Naive thymus-derived CD8-positive, alpha-beta T cell (primary cell): ENCODE results near the gene MBD3. TPM values are rescaled to one million over a fixed set of nuclear protein-coding genes. Genes with fewer than 3 reads are reported as not detected.

Experiments used
- ATAC-seq, 2 donors: fragments of 150-1000 bp; cut with Tn5 transposase in 1 of 2; sonication (Bioruptor Pico), chemical (Tn5 transposase) in 1 of 2; 1 replicate in 1 of 2; 2 replicates in 1 of 2; pipeline ENCODE4 v1.10.0; 2021; ENCODE audit warnings: mild to moderate bottlenecking in 2 of 2, moderate library complexity in 2 of 2
- POLR2A ChIA-PET: fragments of 350-600 bp; sonication (Branson Sonifier 250); formaldehyde crosslinking; loops from one replicate; lab custom pipeline; 2021; ENCODE audit warnings: antibody characterized with exemption; lab: Charles Lee
- DNase-seq, 10 donors: peaks; one replicate each; pipeline versions ENCODE4 v3.0.0 to v3.0.0-alpha.2; 2020 to 2022
- H3K27ac Mint-ChIP-seq, 10 donors: one replicate each; pipeline ENCODE4 v1.8.0; 2020 to 2022; ENCODE audit warnings: mild to moderate bottlenecking in 10 of 10, mixed read lengths in 10 of 10, moderate library complexity in 4 of 10, inconsistent platforms in 1 of 10
- H3K27me3 Mint-ChIP-seq, 5 donors: one replicate each; pipeline ENCODE4 v1.8.0; 2021 to 2022; ENCODE audit warnings: mixed read lengths in 5 of 5
- H3K36me3 Mint-ChIP-seq, 3 donors: one replicate each; pipeline ENCODE4 v1.8.0; 2020 to 2022; ENCODE audit warnings: mixed read lengths in 3 of 3, mild to moderate bottlenecking in 2 of 3, inconsistent platforms in 1 of 3
- H3K4me1 Mint-ChIP-seq, 4 donors: one replicate each; pipeline ENCODE4 v1.8.0; 2021 to 2022; ENCODE audit warnings: mixed read lengths in 4 of 4
- H3K4me3 Mint-ChIP-seq, 10 donors: one replicate each; pipeline ENCODE4 v1.8.0; 2020 to 2022; ENCODE audit warnings: mild to moderate bottlenecking in 10 of 10, mixed read lengths in 10 of 10, moderate library complexity in 6 of 10, inconsistent platforms in 1 of 10
- H3K9me3 Mint-ChIP-seq, 9 donors: one replicate each; pipeline ENCODE4 v1.8.0; 2020 to 2022; ENCODE audit warnings: mixed read lengths in 9 of 9, mild to moderate bottlenecking in 3 of 9, inconsistent platforms in 1 of 9, moderate library complexity in 1 of 9
- polyA plus RNA-seq, 3 donors: library from polyadenylated mRNA; unstranded; fragments of 300-500 nt; fragmentation: Illumina TruSeq; gene quantifications; one replicate each; pipeline ENCODE4 v1.2.3, GENCODE V29; 2021
- total RNA-seq, 8 experiments: library from RNA in 2 of 8; stranded (reverse) in 2 of 8; gene quantifications; one replicate each; pipeline ENCODE4 v1.2.3 and lab custom pipeline; 2021 to 2026

Gene MBD3
- total and polyA plus RNA-seq, 5 experiments from 2014 or later, result 9.6 to 77.4 (median 23.5) TPM

DNA sequence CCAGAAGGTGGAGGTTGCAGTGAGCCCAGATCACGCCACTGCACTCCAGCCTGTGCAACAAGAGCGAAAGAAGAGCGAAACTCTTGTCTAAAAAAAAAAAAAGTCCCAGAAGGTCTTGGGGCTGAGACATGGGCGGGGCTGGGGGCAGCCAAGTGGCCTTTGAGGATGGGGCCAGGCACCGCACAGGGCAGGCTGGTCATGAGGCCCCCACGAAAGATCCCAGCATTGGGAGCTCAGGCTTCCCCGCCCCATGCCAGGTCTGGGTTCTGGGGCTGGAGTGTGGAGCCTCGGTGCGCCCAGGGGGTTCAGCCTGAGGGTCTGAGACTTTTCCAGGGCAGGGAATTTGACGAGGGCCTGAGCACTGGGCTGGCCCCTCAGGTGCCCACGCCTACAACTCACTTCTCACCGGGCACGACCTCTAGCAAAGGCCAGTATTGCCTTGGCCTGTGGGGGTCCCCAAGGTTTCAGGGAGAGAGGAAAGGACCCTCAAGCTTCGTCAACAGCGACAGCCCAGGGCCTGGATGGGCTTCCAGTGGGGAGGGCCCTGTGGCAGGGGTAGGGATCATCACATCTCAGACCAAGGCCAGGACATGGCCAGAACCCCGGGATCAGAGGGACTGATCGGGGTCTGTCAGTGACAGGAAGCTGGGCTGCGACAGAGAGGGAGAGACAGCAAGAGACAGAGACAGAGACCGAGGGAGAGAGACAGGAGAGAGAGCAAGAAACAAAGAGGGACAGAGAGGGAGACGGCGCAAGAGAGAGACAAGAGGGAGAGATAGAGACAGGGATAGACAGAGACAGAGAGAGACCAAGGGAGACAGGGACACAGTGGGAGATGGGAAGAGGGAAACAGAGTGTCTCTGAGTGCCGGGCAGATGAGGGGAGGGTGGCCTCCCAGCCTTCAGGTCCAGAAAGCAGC lies 17.1 kb downstream of the MBD3 start:
- no peaks in the 10 kb centered on the region for H3K9me3 Mint-ChIP-seq
- no peak overlapping the region for H3K4me3 Mint-ChIP-seq

DNA sequence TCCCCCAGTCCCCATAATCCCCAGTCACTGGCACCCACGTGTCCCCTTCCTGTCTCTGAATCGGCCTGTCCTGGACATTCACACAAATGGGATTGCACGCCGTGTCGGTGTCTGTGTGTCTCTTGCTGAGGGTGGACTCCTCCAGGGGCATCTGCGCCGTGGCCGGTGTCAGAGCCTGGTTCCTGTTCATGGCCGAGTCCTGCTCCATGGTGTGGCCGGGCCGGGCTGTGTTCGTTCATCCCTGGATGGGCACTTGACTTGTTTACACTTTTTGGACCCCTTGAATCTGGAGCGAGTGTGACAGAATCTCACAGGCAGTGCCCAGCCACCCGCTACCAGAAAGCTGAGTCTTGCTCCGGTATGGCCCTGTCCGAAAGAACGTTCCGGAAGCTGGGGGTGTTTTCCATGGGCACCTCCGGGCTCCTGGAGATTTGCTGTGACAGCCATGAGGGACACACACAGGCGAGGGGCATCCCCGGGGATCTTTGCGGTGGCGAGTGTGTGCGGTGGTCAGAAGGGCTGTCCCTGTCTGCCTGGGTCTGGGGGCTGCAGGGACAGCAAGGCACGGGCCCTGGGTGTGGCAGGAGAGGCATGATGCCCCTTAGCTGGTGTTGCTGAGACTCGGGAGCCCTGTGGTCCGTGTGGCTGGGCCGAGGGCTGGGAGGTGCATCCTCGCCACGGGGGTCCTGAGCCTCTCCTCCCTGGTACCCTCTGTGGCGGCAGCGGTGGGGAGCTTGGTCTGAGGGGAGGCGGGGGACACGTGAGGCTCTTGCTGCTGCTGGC lies 18.1 kb downstream of the MBD3 start:
- H3K27me3 Mint-ChIP-seq, result peaks cover 0 to 4% (median 0%) of the 10 kb centered on the region in 5 donors
- ATAC-seq (no peak), DNase-seq (no peak)
- no peak overlapping the region for H3K4me3 Mint-ChIP-seq
- no peaks in the 10 kb centered on the region for H3K9me3 Mint-ChIP-seq
- peaks cover 5 to 9% (median 7%) of the 10 kb centered on the region in 4 donors for H3K4me1 Mint-ChIP-seq
- peak overlapping the region in 2 of 10 donors; percentile 50 to 75 for H3K27ac Mint-ChIP-seq
- peaks cover 0 to 14% (median 0%) of the 10 kb centered on the region in 3 donors for H3K36me3 Mint-ChIP-seq
- POLR2A ChIA-PET, result interaction anchor here (0.5 to 0.7 kb wide), 3 partner anchors 17 to 905 kb away, joined by 3 to 4 read pairs (median 4); no protein-coding TSS in a partner anchor

More for the DNA sequence above, 17.1 kb downstream of the MBD3 start:
- DNase-seq, result no peak
- H3K4me1 Mint-ChIP-seq, result peaks cover 0 to 5% (median 1%) of the 10 kb centered on the region in 4 donors
- POLR2A ChIA-PET, result interaction anchor here (0.7 kb wide), 2 partner anchors 16 to 904 kb away, joined by 4 read pairs; no protein-coding TSS in a partner anchor
- no peak for ATAC-seq
- no peaks in the 10 kb centered on the region for H3K27me3 Mint-ChIP-seq
- H3K36me3 Mint-ChIP-seq, result peaks cover 0 to 25% (median 0%) of the 10 kb centered on the region in 3 donors
- H3K27ac Mint-ChIP-seq, result peak overlapping the region in 3 of 10 donors; percentile 70 to 83 (median 78)

DNA sequence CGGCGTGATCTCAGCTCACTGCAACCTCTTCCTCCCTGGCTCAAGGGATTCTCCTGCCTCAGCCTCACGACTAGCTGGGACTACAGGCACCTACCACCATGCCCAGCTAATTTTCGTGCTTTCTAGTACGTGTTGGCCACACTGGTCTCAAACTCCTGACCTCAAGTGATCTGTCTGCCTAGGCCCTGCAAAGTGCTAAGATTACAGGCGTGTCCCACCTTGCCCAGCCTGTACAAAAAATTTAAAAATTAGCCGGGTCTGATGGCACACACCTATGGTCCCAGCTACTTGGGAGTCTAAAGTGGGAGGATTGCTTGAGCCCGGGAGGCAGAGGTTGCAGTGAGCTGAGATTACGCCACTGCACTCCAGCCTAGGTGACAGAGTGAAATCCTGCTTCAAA lies 19.9 kb downstream of the MBD3 start:
- POLR2A ChIA-PET, result no interaction called here
- DNase-seq, result no peak
- Mint-ChIP-seq H3K9me3 (no peaks in the 10 kb centered on the region), H3K27ac (peak overlapping the region in 1 of 10 donors; percentile 73), H3K36me3 (peaks cover 0 to 10% (median 0%) of the 10 kb centered on the region in 3 donors), H3K4me1 (peaks cover 5 to 9% (median 7%) of the 10 kb centered on the region in 4 donors), H3K4me3 (no peak overlapping the region), H3K27me3 (peaks cover 0 to 4% (median 0%) of the 10 kb centered on the region in 5 donors)
- no peak for ATAC-seq

DNA sequence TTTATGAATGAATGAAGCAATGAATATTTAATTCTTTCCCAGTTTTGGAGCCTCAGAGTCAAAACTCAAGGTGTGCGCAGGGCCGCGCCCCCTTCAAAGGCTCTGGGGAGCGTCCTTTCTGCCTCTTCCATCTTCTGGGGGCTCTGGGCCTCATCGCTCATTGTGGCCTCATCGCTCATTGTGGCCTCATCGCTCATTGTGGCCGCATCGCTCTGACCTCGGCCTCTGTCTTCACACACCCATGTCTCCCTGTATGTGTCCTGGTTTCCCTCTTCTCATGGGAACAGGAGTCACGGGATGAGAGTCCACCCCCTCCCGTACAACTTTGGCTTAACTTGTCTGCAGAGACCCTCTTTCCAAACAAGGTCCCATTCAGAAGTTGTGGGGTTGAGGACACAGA lies 21.3 kb downstream of the MBD3 start:
- peaks cover 0 to 4% (median 0%) of the 10 kb centered on the region in 3 donors for H3K36me3 Mint-ChIP-seq
- peaks cover 0 to 4% (median 0%) of the 10 kb centered on the region in 5 donors for H3K27me3 Mint-ChIP-seq
- POLR2A ChIA-PET, result no interaction called here
- no peaks in the 10 kb centered on the region for H3K9me3 Mint-ChIP-seq
- H3K27ac Mint-ChIP-seq, result peak overlapping the region in 1 of 10 donors; percentile 53
- ATAC-seq (no peak), DNase-seq (peak in 1 of 10 donors; percentile 48)
- H3K4me3 Mint-ChIP-seq, result no peak overlapping the region
- H3K4me1 Mint-ChIP-seq, result peaks cover 5 to 9% (median 7%) of the 10 kb centered on the region in 4 donors

DNA sequence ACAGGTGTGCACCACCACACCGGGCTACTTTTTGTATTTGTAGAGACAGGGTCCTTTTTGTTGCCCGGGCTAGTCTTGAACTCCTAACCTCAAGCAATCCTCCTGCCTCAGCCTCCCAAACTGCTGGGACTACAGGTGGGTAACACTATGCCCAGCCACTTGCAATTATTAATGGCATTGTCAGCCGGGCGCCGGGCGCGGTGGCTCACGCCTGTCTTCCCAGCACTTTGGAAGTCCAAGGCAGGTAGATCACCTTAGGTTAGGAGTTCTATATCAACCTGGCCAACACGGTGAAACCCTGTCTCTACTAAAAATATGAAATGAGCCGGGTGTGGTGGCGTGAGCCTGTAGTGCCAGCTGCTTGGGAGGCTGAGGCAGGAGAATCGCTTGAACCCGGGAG lies 21.8 kb downstream of the MBD3 start:
- DNase-seq (no peak), ATAC-seq (no peak)
- peaks cover 0 to 2% (median 0%) of the 10 kb centered on the region in 3 donors for H3K36me3 Mint-ChIP-seq
- peaks cover 5 to 9% (median 5%) of the 10 kb centered on the region in 4 donors for H3K4me1 Mint-ChIP-seq
- peak overlapping the region in 2 of 10 donors; percentile 58 to 73 for H3K4me3 Mint-ChIP-seq
- POLR2A ChIA-PET, result interaction anchor here (0.6 kb wide), 1 partner anchor 18 kb away, joined by 4 read pairs; no protein-coding TSS in a partner anchor
- no peaks in the 10 kb centered on the region for H3K9me3 Mint-ChIP-seq
- H3K27ac Mint-ChIP-seq, result no peak overlapping the region
- peaks cover 0 to 4% (median 0%) of the 10 kb centered on the region in 5 donors for H3K27me3 Mint-ChIP-seq

DNA sequence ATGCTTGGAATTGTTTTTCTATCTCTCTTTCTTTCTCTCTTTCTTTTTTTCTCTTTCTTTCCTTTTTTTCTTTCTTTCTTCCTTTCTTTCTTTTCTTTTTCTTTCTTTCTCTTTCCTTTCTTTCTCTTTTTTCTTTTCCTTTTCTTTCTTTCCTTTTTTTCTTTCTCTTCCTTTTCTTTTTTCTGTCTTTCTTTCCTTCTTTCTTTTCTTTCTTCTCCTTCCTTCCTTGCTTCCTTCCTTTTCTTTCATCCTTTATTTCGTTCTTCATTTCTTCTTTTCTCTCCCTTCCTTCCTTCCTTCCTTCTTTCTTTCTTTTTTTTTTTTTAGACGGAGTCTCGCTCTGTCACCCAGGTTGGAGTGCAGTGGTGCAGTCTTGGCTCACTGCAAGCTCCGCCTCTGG lies 22.7 kb downstream of the MBD3 start:
- POLR2A ChIA-PET, result interaction anchor here (0.5 to 0.6 kb wide), 3 partner anchors 13 to 19 kb away, joined by 3 to 6 read pairs (median 3); no protein-coding TSS in a partner anchor
- ATAC-seq (no peak), DNase-seq (no peak)
- H3K4me3 Mint-ChIP-seq, result peak overlapping the region in 8 of 10 donors; percentile 34 to 73 (median 60)
- no peaks in the 10 kb centered on the region for H3K9me3 Mint-ChIP-seq
- H3K27me3 Mint-ChIP-seq, result peaks cover 0 to 4% (median 0%) of the 10 kb centered on the region in 5 donors
- H3K27ac Mint-ChIP-seq, result peak overlapping the region in 3 of 10 donors; percentile 24 to 53 (median 52)
- peaks cover 4 to 9% (median 5%) of the 10 kb centered on the region in 4 donors for H3K4me1 Mint-ChIP-seq
- H3K36me3 Mint-ChIP-seq, result no peaks in the 10 kb centered on the region

DNA sequence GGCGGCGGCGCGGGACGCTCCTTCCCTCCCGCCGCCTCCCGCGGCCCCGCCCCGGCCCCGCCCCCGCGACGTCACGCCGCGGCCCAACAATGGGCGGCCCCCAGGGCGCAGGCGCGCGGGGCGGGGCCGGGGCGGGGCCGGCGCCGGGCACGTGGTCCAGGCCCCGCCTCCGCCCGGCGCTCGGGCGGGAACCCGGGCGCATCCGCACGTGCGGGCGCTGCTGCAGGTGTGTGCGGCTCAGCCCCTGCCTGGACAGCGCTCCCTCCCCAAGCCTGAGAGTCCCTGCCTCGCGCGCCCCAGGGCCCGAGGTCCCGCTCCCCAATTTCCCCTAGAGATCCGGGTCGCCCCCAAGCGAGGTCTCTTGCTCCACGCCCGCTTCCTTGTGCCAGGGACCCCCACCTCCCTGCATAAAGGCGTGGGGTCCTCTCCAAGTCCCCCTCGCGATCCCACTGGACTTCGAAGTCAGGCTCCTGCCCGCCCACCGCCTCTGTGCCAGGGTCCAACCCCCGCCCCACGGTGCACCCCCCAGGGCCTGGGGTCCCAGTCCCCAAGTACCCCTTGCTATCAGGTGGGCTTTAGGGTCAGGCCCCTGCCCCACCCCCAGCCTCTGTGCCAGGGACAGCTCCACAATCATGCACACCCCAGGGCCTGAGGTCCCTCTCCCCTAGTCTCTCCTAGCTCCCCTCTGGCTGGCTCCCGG lies 24.2 kb downstream of the MBD3 start, which contains the start of gene MEX3D:
Gene MEX3D (minus strand): TSS at position 6 of the 700 bp plus-strand sequence. CDS start 267 bp downstream, outside the sequence.
- peak within 1 kb of the TSS in 3 of 10 donors; percentile 8 to 49 (median 34) for H3K27ac Mint-ChIP-seq
- H3K27me3 Mint-ChIP-seq, result peaks cover 0 to 4% (median 0%) of the 10 kb centered on the region in 5 donors
- POLR2A ChIA-PET, result interaction anchor here (1.1 kb wide), 1 partner anchor 33 kb away, joined by 3 read pairs; no protein-coding TSS in a partner anchor
- H3K36me3 Mint-ChIP-seq, result no peaks in the 10 kb centered on the region
- peak within 1 kb of the TSS; percentile 18 to 74 (median 53) for H3K4me3 Mint-ChIP-seq
- no peaks in the 10 kb centered on the region for H3K9me3 Mint-ChIP-seq
- peak; percentile 87 to 95 for ATAC-seq
- peak; percentile 62 to 98 (median 82) for DNase-seq
- H3K4me1 Mint-ChIP-seq, result peaks cover 4 to 9% (median 5%) of the 10 kb centered on the region in 4 donors

DNA sequence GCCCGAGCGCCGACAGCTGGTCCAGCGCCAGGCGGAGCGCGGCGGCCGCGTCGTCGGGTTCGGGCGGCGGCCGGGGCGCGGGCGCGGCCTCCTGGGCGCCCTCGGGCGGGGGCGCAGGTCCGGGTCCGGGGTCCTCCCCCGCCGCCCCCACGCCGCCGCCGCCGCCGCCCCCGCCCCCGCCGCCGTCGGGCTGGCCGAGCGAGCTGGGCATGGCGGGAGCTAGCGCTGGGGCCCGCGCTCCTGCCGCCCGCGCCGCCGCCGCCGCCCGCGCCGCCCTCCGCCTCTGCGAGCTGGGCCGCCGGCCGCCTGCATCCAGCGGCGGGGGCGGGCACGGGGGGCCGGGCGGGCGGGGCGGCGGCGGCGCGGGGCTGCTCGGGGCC lies 24.8 kb downstream of the MBD3 start:
- Mint-ChIP-seq H3K27ac (no peak overlapping the region), H3K4me3 (no peak overlapping the region), H3K4me1 (peaks cover 4 to 9% (median 5%) of the 10 kb centered on the region in 4 donors), H3K36me3 (no peaks in the 10 kb centered on the region), H3K27me3 (peaks cover 0 to 4% (median 0%) of the 10 kb centered on the region in 5 donors), H3K9me3 (no peaks in the 10 kb centered on the region)
- DNase-seq (no peak), ATAC-seq (peak; percentile 43 to 58)
- POLR2A ChIA-PET, result interaction anchor here (1.1 kb wide), 1 partner anchor 34 kb away, joined by 3 read pairs; no protein-coding TSS in a partner anchor

DNA sequence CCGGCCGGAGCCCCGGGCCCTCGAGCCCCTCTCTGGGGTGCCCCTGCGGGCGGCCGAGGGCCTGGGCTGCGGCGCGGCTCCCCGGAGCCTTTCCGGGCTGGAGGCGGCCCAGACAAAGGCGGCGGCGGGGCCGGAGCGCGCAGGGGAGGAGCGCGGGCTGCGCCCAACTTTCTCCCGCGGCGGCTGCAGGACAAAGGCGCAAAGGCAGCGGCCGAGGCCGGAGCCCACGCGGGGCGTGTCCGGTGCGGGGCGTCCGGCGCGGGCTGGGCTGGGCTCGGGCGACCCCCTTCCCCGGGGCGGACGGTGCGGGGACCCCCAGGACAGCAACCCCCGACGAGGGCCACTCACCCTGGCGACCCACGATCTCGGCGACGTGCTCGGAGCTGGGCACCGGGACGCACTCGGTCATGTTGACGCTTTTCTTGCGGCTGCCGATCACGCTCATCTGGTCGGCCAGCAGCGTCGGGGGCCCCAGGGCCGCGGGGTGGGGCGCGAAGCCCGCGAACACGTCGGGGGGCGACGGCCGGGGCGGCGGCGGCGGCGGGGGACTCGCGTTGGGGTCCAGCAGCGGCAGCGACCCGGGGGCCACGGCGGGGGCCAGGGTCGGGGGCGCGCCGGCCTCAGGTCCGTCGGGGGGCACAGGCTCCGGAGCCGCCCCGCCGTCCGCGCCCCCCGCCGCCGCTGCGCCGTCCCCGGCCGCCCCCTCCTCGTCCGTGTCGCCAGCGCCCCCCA lies 25.4 kb downstream of the MBD3 start:
- POLR2A ChIA-PET, result interaction anchor here (1.1 kb wide), 2 partner anchors 34 to 85 kb away, joined by 3 read pairs; no protein-coding TSS in a partner anchor
- Mint-ChIP-seq H3K9me3 (no peaks in the 10 kb centered on the region), H3K4me1 (peaks cover 4 to 9% (median 5%) of the 10 kb centered on the region in 4 donors), H3K27ac (peak overlapping the region in 1 of 10 donors; percentile 34), H3K4me3 (peak overlapping the region in 1 of 10 donors; percentile 22), H3K27me3 (peaks cover 0 to 4% (median 0%) of the 10 kb centered on the region in 5 donors), H3K36me3 (no peaks in the 10 kb centered on the region)
- peak in 4 of 10 donors; percentile 10 to 58 (median 18) for DNase-seq
- peak in 1 of 2 donors; percentile 25 for ATAC-seq

DNA sequence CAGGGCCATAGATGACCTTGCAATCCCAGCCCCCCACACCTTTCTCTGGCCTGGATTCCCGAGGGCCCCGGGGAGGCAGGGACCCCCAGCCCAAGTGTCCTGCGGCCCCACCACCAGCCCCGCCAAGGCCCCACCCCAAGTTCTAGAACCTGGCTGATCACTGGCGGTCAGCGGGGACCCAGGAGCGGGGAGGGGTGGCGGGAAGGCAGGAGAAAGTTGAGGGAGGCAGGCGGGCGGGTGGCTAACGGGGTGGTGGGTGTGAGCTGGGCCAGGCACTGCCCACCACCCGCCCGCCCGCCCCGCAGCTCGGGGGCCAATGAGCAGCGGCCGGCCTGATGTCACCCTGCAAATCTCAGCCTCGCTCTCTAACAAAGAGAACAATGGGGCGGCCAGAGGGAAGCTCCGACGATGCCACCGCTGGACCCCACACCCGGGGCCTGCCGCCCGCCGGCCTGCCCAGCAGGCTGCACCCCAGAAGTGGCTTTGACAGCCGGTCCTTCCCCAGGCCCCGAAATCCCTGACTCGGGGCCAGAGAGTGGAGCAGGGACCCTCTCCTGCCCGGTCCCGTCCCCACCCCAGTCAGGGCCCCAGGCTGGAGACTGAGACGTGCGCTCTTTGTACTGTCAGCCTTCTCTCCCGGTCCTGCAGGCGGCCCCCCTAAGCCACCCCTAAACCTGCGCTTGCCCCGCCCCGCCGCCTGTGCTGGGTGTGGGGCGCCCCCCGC lies 26.1 kb downstream of the MBD3 start:
- H3K4me3 Mint-ChIP-seq, result peak overlapping the region in 2 of 10 donors; percentile 34 to 45
- no peaks in the 10 kb centered on the region for H3K9me3 Mint-ChIP-seq
- H3K27ac Mint-ChIP-seq, result no peak overlapping the region
- peaks cover 4 to 9% (median 5%) of the 10 kb centered on the region in 4 donors for H3K4me1 Mint-ChIP-seq
- peaks cover 0 to 4% (median 0%) of the 10 kb centered on the region in 5 donors for H3K27me3 Mint-ChIP-seq
- POLR2A ChIA-PET, result interaction anchor here (1.1 kb wide), 1 partner anchor 86 kb away, joined by 3 read pairs; no protein-coding TSS in a partner anchor
- H3K36me3 Mint-ChIP-seq, result no peaks in the 10 kb centered on the region
- DNase-seq, result peak in 1 of 10 donors; percentile 13
- peak in 1 of 2 donors; percentile 5 for ATAC-seq
